K562 (cell line): ENCODE measurements around the gene TAL1. TPM values are rescaled to one million over a fixed set of nuclear protein-coding genes. Genes with fewer than 3 reads are reported as not detected.

Experiments
- BRCA1 ChIP-seq, 2 experiments: fragments of 450-650 bp in 1 of 2; sonication (generic) in 1 of 2; formaldehyde crosslinking in 1 of 2; IDR thresholded peaks; 2 replicates each; pipeline versions ENCODE4 v1.5.0 to v1.6.1; 2017 to 2020; ENCODE audit warnings: mild to moderate bottlenecking in 1 of 2, missing genetic modification reagents in 1 of 2
- BRD4 ChIP-seq: fragments of 200-600 bp; sonication (generic); IDR thresholded peaks from 2 replicates; pipeline ENCODE4 v1.6.1; 2017; ENCODE audit warnings: inconsistent platforms
- CBX3 ChIP-seq, 2 experiments: IDR thresholded peaks; 1 replicate in 1 of 2; 2 replicates in 1 of 2; pipeline ENCODE4 v1.6.1; 2012; ENCODE audit warnings: inconsistent platforms in 2 of 2, low read length in 2 of 2, borderline replicate concordance in 1 of 2, control low read depth in 1 of 2
- CREB1 ChIP-seq, 2 experiments: sonication (generic) in 1 of 2; formaldehyde crosslinking in 1 of 2; IDR thresholded peaks; 2 replicates each; pipeline versions ENCODE4 v1.6.1 to v1.8.0; 2012 to 2022; ENCODE audit warnings: inconsistent platforms in 1 of 2, mild to moderate bottlenecking in 1 of 2, missing genetic modification reagents in 1 of 2, moderate library complexity in 1 of 2
- CREM ChIP-seq: IDR thresholded peaks from 2 replicates; pipeline ENCODE4 v1.6.1; 2014; ENCODE audit warnings: antibody characterized with exemption, low read depth
- EP400 ChIP-seq: fragments of 450-650 bp; IDR thresholded peaks from 2 replicates; pipeline ENCODE4 v1.6.1; 2017; ENCODE audit warnings: antibody characterized with exemption, mild to moderate bottlenecking, moderate library complexity
- ESRRA ChIP-seq: fragments of 450-650 bp; IDR thresholded peaks from 2 replicates; pipeline ENCODE4 v1.6.1; 2014; ENCODE audit warnings: low read depth, mild to moderate bottlenecking, moderate library complexity, borderline replicate concordance
- ETV1 ChIP-seq: fragments of 450-650 bp; conservative IDR thresholded peaks from 2 replicates; pipeline ENCODE4 v1.6.1; 2016; ENCODE audit warnings: missing genetic modification characterization, control low read depth, low read depth, missing compliant biosample characterization
- FOXK1 ChIP-seq: sonication (generic); formaldehyde crosslinking; IDR thresholded peaks from 2 replicates; pipeline ENCODE4 v1.8.0; 2022; ENCODE audit warnings: missing genetic modification reagents, mild to moderate bottlenecking, borderline replicate concordance
- HDAC2 ChIP-seq: fragments of 450-650 bp; IDR thresholded peaks from 2 replicates; pipeline ENCODE4 v1.6.1; 2016; ENCODE audit warnings: mild to moderate bottlenecking
- KDM1A ChIP-seq, 2 experiments: fragments of 450-650 bp; IDR thresholded peaks; 2 replicates each; pipeline ENCODE4 v1.6.1; 2016; ENCODE audit warnings: mild to moderate bottlenecking in 2 of 2
- MCM3 ChIP-seq: fragments of 450-650 bp; IDR thresholded peaks from 2 replicates; pipeline ENCODE4 v1.6.1; 2016
- MTA2 ChIP-seq: fragments of 450-650 bp; IDR thresholded peaks from 2 replicates; pipeline ENCODE4 v1.6.1; 2016; ENCODE audit warnings: low read depth
- PHTF2 ChIP-seq: fragments of 250-450 bp; sonication (Bioruptor Pico); IDR thresholded peaks from 2 replicates; pipeline ENCODE4 v1.5.0; 2021; ENCODE audit warnings: mild to moderate bottlenecking
- TEAD1 ChIP-seq, 2 experiments: fragments of 450-650 bp in 1 of 2; sonication (generic) in 1 of 2; formaldehyde crosslinking; IDR thresholded peaks; 2 replicates each; pipeline versions ENCODE4 v1.4.0 to v1.8.0; 2020 to 2022; ENCODE audit warnings: mild to moderate bottlenecking in 2 of 2, missing genetic modification reagents in 1 of 2
- ZBTB11 ChIP-seq, 3 experiments: fragments of 200-800 bp in 1 of 3; fragments of 250-450 bp in 1 of 3; fragments of 450-650 bp in 1 of 3; sonication (Bioruptor Pico) in 1 of 3; sonication (Bioruptor generic) in 1 of 3; formaldehyde crosslinking in 1 of 3; IDR thresholded peaks; 2 replicates each; pipeline versions ENCODE4 v1.6.1 to v1.8.0; 2016 to 2022; ENCODE audit warnings: mild to moderate bottlenecking in 2 of 3, missing genetic modification characterization in 2 of 3, missing compliant biosample characterization in 1 of 3, moderate library complexity in 1 of 3
- ZKSCAN8 ChIP-seq: fragments of 200-800 bp; sonication (Bioruptor generic); IDR thresholded peaks from 2 replicates; pipeline ENCODE4 v1.6.1; 2016; ENCODE audit warnings: missing genetic modification characterization, missing compliant biosample characterization
- ZNF212 ChIP-seq: fragments of 450-650 bp; formaldehyde crosslinking; IDR thresholded peaks from 2 replicates; pipeline ENCODE4 v1.4.0; 2020; ENCODE audit warnings: mild to moderate bottlenecking
- polyA plus RNA-seq, 8 experiments: library from polyadenylated mRNA; depleted of rRNA in 4 of 8; stranded (reverse) in 5 of 8; unstranded in 3 of 8; fragments of >200 nt; fragmentation: Nextera tagmentation in 2 of 8; fragmentation: Illumina TruSeq in 1 of 8; extraction: Ambion mirVana in 2 of 8; extraction: Trizol in 1 of 8; gene quantifications; 2 replicates each; pipeline versions ENCODE4 v1.2.1 to v1.2.3, GENCODE V29; 2011 to 2014; ENCODE audit warnings: inconsistent platforms in 1 of 8, missing spikeins in 1 of 8
- total RNA-seq, 7 experiments: library from RNA; depleted of rRNA in 6 of 7; stranded (reverse); fragments of >200 nt in 6 of 7; fragmentation: Illumina TruSeq in 2 of 7; extraction: Trizol in 2 of 7; gene quantifications; 2 replicates each; pipeline versions ENCODE4 v1.2.1 to v1.2.3, GENCODE V29; 2011 to 2021; ENCODE audit warnings: low replicate concordance in 1 of 7
- TF ChIP-seq, protein P1 (sequence below), 2 experiments: IDR thresholded peaks; 2 replicates each; pipeline ENCODE4 v1.6.1; 2012; ENCODE audit warnings: improper control_type of control experiment in 2 of 2, low read depth in 2 of 2, low read length in 2 of 2, borderline replicate concordance in 1 of 2
- TF ChIP-seq, protein P2 (sequence below): fragments of 450-650 bp; conservative IDR thresholded peaks from 2 replicates; pipeline ENCODE4 v1.6.1; 2016; ENCODE audit warnings: missing genetic modification characterization, low read depth, mild to moderate bottlenecking, control low read depth, missing compliant biosample characterization

Gene TAL1
- total and polyA plus RNA-seq, 9 of the 15 experiments (the other 6 are each of a cell fraction or from before 2014, with no cell fraction given), result 18.5 to 106 (median 59.7) TPM

GRCh38 chr1:47233186-47233585 is 1.2 kb upstream of the TAL1 start (continued):
- TF ChIP-seq ZBTB11 (CRISPR knock-in tag; IDR thresholded peaks at IDR 0.05), result no peak
- TF ChIP-seq CREM, result peak; percentile 62
- TF ChIP-seq, protein P1, sequence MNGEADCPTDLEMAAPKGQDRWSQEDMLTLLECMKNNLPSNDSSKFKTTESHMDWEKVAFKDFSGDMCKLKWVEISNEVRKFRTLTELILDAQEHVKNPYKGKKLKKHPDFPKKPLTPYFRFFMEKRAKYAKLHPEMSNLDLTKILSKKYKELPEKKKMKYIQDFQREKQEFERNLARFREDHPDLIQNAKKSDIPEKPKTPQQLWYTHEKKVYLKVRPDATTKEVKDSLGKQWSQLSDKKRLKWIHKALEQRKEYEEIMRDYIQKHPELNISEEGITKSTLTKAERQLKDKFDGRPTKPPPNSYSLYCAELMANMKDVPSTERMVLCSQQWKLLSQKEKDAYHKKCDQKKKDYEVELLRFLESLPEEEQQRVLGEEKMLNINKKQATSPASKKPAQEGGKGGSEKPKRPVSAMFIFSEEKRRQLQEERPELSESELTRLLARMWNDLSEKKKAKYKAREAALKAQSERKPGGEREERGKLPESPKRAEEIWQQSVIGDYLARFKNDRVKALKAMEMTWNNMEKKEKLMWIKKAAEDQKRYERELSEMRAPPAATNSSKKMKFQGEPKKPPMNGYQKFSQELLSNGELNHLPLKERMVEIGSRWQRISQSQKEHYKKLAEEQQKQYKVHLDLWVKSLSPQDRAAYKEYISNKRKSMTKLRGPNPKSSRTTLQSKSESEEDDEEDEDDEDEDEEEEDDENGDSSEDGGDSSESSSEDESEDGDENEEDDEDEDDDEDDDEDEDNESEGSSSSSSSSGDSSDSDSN (IDR thresholded peaks at IDR 0.05; ENCODE audit: borderline replicate concordance in 1 of 2, low read depth in 2 of 2, low read length in 2 of 2), result 0 out of 4 replicates have a peak, but pooled peaks of 1 of the 2 experiments have one; percentile 10
- TF ChIP-seq FOXK1 (CRISPR knock-in tag), result no peak
- no peak; the same call in 1 of the 2 replicates for TF ChIP-seq ESRRA
- no peak for TF ChIP-seq BRD4
- no peak for TF ChIP-seq BRCA1 (IDR thresholded peaks at IDR 0.05)
- TF ChIP-seq BRCA1 (CRISPR knock-in tag; IDR thresholded peaks at IDR 0.05), result no peak
- TF ChIP-seq ETV1 (tag), result no peak
- no peak for TF ChIP-seq TEAD1 (CRISPR knock-in tag; IDR thresholded peaks at IDR 0.05)
- no peak for TF ChIP-seq MCM3
- no peak for TF ChIP-seq MTA2
- peak; percentile 83 to 90 for TF ChIP-seq KDM1A (IDR thresholded peaks at IDR 0.05)
- 0 out of 3 replicates have a peak, but pooled peaks of 1 of the 2 experiments have one; percentile 26 for TF ChIP-seq CBX3 (IDR thresholded peaks at IDR 0.05; ENCODE audit: borderline replicate concordance in 1 of 2, low read length in 2 of 2)
- TF ChIP-seq ZNF212, result no peak
- TF ChIP-seq, protein P2, sequence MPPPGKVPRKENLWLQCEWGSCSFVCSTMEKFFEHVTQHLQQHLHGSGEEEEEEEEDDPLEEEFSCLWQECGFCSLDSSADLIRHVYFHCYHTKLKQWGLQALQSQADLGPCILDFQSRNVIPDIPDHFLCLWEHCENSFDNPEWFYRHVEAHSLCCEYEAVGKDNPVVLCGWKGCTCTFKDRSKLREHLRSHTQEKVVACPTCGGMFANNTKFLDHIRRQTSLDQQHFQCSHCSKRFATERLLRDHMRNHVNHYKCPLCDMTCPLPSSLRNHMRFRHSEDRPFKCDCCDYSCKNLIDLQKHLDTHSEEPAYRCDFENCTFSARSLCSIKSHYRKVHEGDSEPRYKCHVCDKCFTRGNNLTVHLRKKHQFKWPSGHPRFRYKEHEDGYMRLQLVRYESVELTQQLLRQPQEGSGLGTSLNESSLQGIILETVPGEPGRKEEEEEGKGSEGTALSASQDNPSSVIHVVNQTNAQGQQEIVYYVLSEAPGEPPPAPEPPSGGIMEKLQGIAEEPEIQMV, result no peak
- TF ChIP-seq CREB1 (IDR thresholded peaks at IDR 0.05), result 0 out of 2 replicates have a peak, but pooled peaks have one; percentile 42
- TF ChIP-seq CREB1 (CRISPR knock-in tag; IDR thresholded peaks at IDR 0.05), result peak; percentile 53
- peak; percentile 76; the same call in 1 of the 2 replicates for TF ChIP-seq HDAC2
- TF ChIP-seq ZKSCAN8, result no peak
- TF ChIP-seq EP400, result no peak
- TF ChIP-seq PHTF2 (CRISPR knock-in tag), result no peak
